ENCODE data around the gene SYT11.

DNA sequence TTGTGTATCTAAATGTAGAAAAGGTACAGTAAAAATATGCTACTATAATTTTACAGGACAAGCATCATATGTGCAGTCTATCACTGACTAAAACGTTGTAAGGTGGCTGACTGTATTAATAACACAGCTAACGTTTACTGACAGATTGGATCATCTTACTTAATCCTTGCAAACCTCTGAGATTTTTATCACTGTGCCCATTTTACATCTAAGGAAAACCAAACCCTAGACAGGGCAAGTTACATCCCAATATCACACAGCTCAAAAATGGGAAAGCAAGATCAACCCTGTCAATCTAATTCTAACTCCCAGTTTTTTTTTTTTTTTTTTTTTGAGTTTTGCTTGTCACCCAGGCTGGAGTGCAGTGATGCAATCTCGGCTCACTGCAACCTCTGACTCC, 59.3 kb downstream of the SYT11 start:
- TF ChIP-seq POLR2A (IDR thresholded peaks at IDR 0.05; ENCODE audit: low read depth, low read length), result no peak
- no peak; the same call in 1 of the 2 replicates for TF ChIP-seq POLR2AphosphoS5 (IDR thresholded peaks at IDR 0.05; ENCODE audit: low read length)
- TF ChIP-seq, protein P1, sequence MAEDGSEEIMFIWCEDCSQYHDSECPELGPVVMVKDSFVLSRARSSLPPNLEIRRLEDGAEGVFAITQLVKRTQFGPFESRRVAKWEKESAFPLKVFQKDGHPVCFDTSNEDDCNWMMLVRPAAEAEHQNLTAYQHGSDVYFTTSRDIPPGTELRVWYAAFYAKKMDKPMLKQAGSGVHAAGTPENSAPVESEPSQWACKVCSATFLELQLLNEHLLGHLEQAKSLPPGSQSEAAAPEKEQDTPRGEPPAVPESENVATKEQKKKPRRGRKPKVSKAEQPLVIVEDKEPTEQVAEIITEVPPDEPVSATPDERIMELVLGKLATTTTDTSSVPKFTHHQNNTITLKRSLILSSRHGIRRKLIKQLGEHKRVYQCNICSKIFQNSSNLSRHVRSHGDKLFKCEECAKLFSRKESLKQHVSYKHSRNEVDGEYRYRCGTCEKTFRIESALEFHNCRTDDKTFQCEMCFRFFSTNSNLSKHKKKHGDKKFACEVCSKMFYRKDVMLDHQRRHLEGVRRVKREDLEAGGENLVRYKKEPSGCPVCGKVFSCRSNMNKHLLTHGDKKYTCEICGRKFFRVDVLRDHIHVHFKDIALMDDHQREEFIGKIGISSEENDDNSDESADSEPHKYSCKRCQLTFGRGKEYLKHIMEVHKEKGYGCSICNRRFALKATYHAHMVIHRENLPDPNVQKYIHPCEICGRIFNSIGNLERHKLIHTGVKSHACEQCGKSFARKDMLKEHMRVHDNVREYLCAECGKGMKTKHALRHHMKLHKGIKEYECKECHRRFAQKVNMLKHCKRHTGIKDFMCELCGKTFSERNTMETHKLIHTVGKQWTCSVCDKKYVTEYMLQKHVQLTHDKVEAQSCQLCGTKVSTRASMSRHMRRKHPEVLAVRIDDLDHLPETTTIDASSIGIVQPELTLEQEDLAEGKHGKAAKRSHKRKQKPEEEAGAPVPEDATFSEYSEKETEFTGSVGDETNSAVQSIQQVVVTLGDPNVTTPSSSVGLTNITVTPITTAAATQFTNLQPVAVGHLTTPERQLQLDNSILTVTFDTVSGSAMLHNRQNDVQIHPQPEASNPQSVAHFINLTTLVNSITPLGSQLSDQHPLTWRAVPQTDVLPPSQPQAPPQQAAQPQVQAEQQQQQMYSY (CRISPR knock-in tag; IDR thresholded peaks at IDR 0.05), result no peak
- TF ChIP-seq RAD21 (IDR thresholded peaks at IDR 0.05; ENCODE audit: insufficient read depth, low read depth, low read length), result no peak
- no peak for TF ChIP-seq TAF1 (IDR thresholded peaks at IDR 0.05; ENCODE audit: borderline replicate concordance, low read depth, low read length)

Measured in GM12878 (cell line).